H9 (cell line): ENCODE data around the gene MRPS34. TPM values are rescaled to one million over a fixed set of nuclear protein-coding genes. Genes with fewer than 3 reads are reported as not detected.

Experiments used
- DNase-seq: peaks from one replicate; pipeline ENCODE4 v3.0.0-alpha.2; 2017
- H2AFZ ChIP-seq: one replicate; pipeline ENCODE4 v1.6.1; 2013; ENCODE audit warnings: mild to moderate bottlenecking, low read length, control low read depth, moderate library complexity
- H2AK5ac ChIP-seq: 2 replicates; pipeline ENCODE4 v1.6.1; 2013; ENCODE audit warnings: low read length, control low read depth, mixed read lengths; ENCODE audit not compliant: insufficient read length
- H2BK120ac ChIP-seq: one replicate; pipeline ENCODE4 v1.6.1; 2013; ENCODE audit warnings: low read depth, mild to moderate bottlenecking, low read length, control low read depth, inconsistent platforms; ENCODE audit not compliant: poor library complexity, severe bottlenecking
- H2BK12ac ChIP-seq: 2 replicates; pipeline ENCODE4 v1.6.1; 2013; ENCODE audit warnings: low read length, control low read depth, mixed read lengths, low read depth; ENCODE audit not compliant: insufficient read length
- H2BK15ac ChIP-seq: 2 replicates; pipeline ENCODE4 v1.6.1; 2013; ENCODE audit warnings: low read depth, low read length, control low read depth
- H2BK20ac ChIP-seq: one replicate; pipeline ENCODE4 v1.6.1; 2013; ENCODE audit warnings: low read depth, mild to moderate bottlenecking, low read length, control low read depth, inconsistent platforms; ENCODE audit not compliant: poor library complexity, severe bottlenecking
- H2BK5ac ChIP-seq: 2 replicates; pipeline ENCODE4 v1.6.1; 2013; ENCODE audit warnings: low read length, control low read depth, mixed read lengths; ENCODE audit not compliant: insufficient read length
- H3K14ac ChIP-seq: 2 replicates; pipeline ENCODE4 v1.6.1; 2013; ENCODE audit warnings: low read length, control low read depth; ENCODE audit not compliant: insufficient read depth
- H3K18ac ChIP-seq: 2 replicates; pipeline ENCODE4 v1.6.1; 2013; ENCODE audit warnings: low read depth, mild to moderate bottlenecking, mixed read lengths, low read length, control low read depth; ENCODE audit not compliant: insufficient read length
- H3K23ac ChIP-seq: 2 replicates; pipeline ENCODE4 v1.6.1; 2013; ENCODE audit warnings: low read length, control low read depth, mixed read lengths, low read depth; ENCODE audit not compliant: insufficient read length
- H3K23me2 ChIP-seq: 2 replicates; pipeline ENCODE4 v1.6.1; 2013; ENCODE audit warnings: low read depth, mild to moderate bottlenecking, mixed read lengths, low read length, control low read depth; ENCODE audit not compliant: insufficient read length, poor library complexity, severe bottlenecking
- H3K27ac ChIP-seq: 2 replicates; pipeline ENCODE4 v1.5.1; 2013; ENCODE audit warnings: low read length, control low read depth, mixed read lengths, low read depth; ENCODE audit not compliant: insufficient read length
- H3K27me3 ChIP-seq: 2 replicates; pipeline ENCODE4 v1.6.1; 2013; ENCODE audit warnings: low read length, control low read depth, inconsistent platforms; ENCODE audit not compliant: insufficient read depth
- H3K4ac ChIP-seq: 2 replicates; pipeline ENCODE4 v1.6.1; 2013; ENCODE audit warnings: low read depth, mild to moderate bottlenecking, control low read depth, inconsistent platforms, low read length, moderate library complexity
- H3K4me1 ChIP-seq: 2 replicates; pipeline ENCODE4 v1.6.1; 2013; ENCODE audit warnings: low read length, control low read depth, inconsistent platforms; ENCODE audit not compliant: insufficient read depth
- H3K4me2 ChIP-seq: 2 replicates; pipeline ENCODE4 v1.6.1; 2013; ENCODE audit warnings: low read length, control low read depth, mixed read lengths; ENCODE audit not compliant: insufficient read length, insufficient read depth
- H3K56ac ChIP-seq: 2 replicates; pipeline ENCODE4 v1.6.1; 2013; ENCODE audit warnings: low read depth, mild to moderate bottlenecking, mixed read lengths, low read length, control low read depth; ENCODE audit not compliant: insufficient read length
- H3K79me1 ChIP-seq: 2 replicates; pipeline ENCODE4 v1.6.1; 2013; ENCODE audit warnings: low read depth, mild to moderate bottlenecking, moderate library complexity, low read length, control low read depth, inconsistent platforms; ENCODE audit not compliant: insufficient read depth, poor library complexity, severe bottlenecking
- H3K79me2 ChIP-seq: 2 replicates; pipeline ENCODE4 v1.6.1; 2013; ENCODE audit warnings: low read length, control low read depth, inconsistent platforms; ENCODE audit not compliant: insufficient read depth
- H3K9ac ChIP-seq: 2 replicates; pipeline ENCODE4 v1.6.1; 2013; ENCODE audit warnings: low read length, control low read depth, mixed read lengths; ENCODE audit not compliant: insufficient read length; ENCODE audit errors: extremely low read depth
- H3K9me3 ChIP-seq: one replicate; pipeline ENCODE4 v1.6.1; 2013; ENCODE audit warnings: low read depth, low read length, inconsistent platforms; ENCODE audit not compliant: control insufficient read depth
- H3T11ph ChIP-seq: one replicate; pipeline ENCODE4 v1.6.1; 2013; ENCODE audit warnings: mild to moderate bottlenecking, low read length, control low read depth, inconsistent platforms
- H4K20me1 ChIP-seq: one replicate; pipeline ENCODE4 v1.6.1; 2013; ENCODE audit not compliant: control insufficient read depth, insufficient read length, insufficient read depth
- H4K5ac ChIP-seq: 2 replicates; pipeline ENCODE4 v1.6.1; 2013; ENCODE audit warnings: low read depth, mild to moderate bottlenecking, mixed read lengths, low read length, control low read depth; ENCODE audit not compliant: insufficient read length
- H4K8ac ChIP-seq: replicated peaks from 2 replicates; pipeline ENCODE4 v1.6.1; 2013; ENCODE audit warnings: low read length, control low read depth, mixed read lengths, low read depth; ENCODE audit not compliant: insufficient read length
- H4K91ac ChIP-seq: 2 replicates; pipeline ENCODE4 v1.6.1; 2013; ENCODE audit warnings: low read depth, mild to moderate bottlenecking, moderate library complexity, mixed read lengths, low read length, control low read depth; ENCODE audit not compliant: insufficient read length
- H3K27ac Mint-ChIP-seq, 3 experiments: 2 replicates in 2 of 3; 3 replicates in 1 of 3; pipeline ENCODE4 v1.8.0; 2020 to 2021; ENCODE audit warnings: mixed read lengths in 3 of 3, mild to moderate bottlenecking in 1 of 3, moderate library complexity in 1 of 3
- H3K27me3 Mint-ChIP-seq: 2 replicates; pipeline ENCODE4 v1.8.0; 2021; ENCODE audit warnings: low read depth, mild to moderate bottlenecking, moderate library complexity, mixed read lengths
- H3K36me3 Mint-ChIP-seq, 3 experiments: 2 replicates in 2 of 3; 3 replicates in 1 of 3; pipeline ENCODE4 v1.8.0; 2020 to 2021; ENCODE audit warnings: low read depth in 3 of 3, mixed read lengths in 3 of 3; ENCODE audit not compliant: insufficient read depth in 1 of 3
- H3K4me1 Mint-ChIP-seq, 2 experiments: 2 replicates each; pipeline ENCODE4 v1.8.0; 2020; ENCODE audit warnings: mixed read lengths in 2 of 2
- H3K4me3 Mint-ChIP-seq, 2 experiments: 2 replicates in 1 of 2; 3 replicates in 1 of 2; pipeline ENCODE4 v1.8.0; 2020 to 2021; ENCODE audit warnings: mild to moderate bottlenecking in 2 of 2, mixed read lengths in 2 of 2, moderate library complexity in 1 of 2
- H3K9me3 Mint-ChIP-seq, 2 experiments: 2 replicates in 1 of 2; 3 replicates in 1 of 2; pipeline ENCODE4 v1.8.0; 2020; ENCODE audit warnings: mild to moderate bottlenecking in 2 of 2, mixed read lengths in 2 of 2, moderate library complexity in 1 of 2
- CTCF ChIP-seq: fragments of 200-600 bp; sonication (generic); conservative IDR thresholded peaks from 3 replicates; pipeline ENCODE4 v1.8.0; 2021; ENCODE audit warnings: antibody characterized with exemption, mild to moderate bottlenecking
- WGBS: extraction: QIAGEN DNeasy Blood & Tissue Kit; methylation state at CpG from one replicate; pipeline ENCODE4 v1.1.7; 2013; ENCODE audit warnings: missing lambda C conversion rate, low lambda C conversion rate, mixed read lengths; ENCODE audit not compliant: insufficient read length; ENCODE audit errors: extremely low coverage; 5-methylcytosine and 5-hydroxymethylcytosine counted together
- total RNA-seq: library from RNA; stranded (reverse); gene quantifications from 2 replicates; pipeline ENCODE4 v1.2.1, GENCODE V29; 2021

The MRPS34 gene
- total RNA-seq, 1 experiment from 2014 or later = 205 TPM

- no peak overlapping the region for H3K27ac ChIP-seq
- H3K4me1 Mint-ChIP-seq = peaks cover 3 to 7% of the 10 kb centered on the region in 2 experiments
Observed at GRCh38 chr16:1766231-1766630, 6.7 kb downstream of the MRPS34 start.

More at GRCh38 chr16:1766231-1766630, 6.7 kb downstream of the MRPS34 start:
- H3K4me3 Mint-ChIP-seq = no peak overlapping the region
- Histone ChIP-seq H2AK5ac (no peak overlapping the region), H2BK5ac (no peak overlapping the region), H3K27me3 (no peaks in the 10 kb centered on the region), H2BK120ac (no peak overlapping the region), H3K4me1 (no peaks in the 10 kb centered on the region), H3K79me1 (no peaks in the 10 kb centered on the region), H3K23me2 (peaks cover 6% of the 10 kb centered on the region), H2BK12ac (no peak overlapping the region), H4K20me1 (no peaks in the 10 kb centered on the region), H4K91ac (no peak overlapping the region), H3K4ac (no peak overlapping the region), H3K9ac (no peak overlapping the region), H3K14ac (no peak overlapping the region), H3K56ac (no peak overlapping the region), H3K4me2 (no peak overlapping the region), H3K79me2 (no peaks in the 10 kb centered on the region), H3K9me3 (no peaks in the 10 kb centered on the region), H2AFZ (no peak overlapping the region), H4K8ac (no peak overlapping the region), H3K23ac (no peak overlapping the region), H3K18ac (no peak overlapping the region), H2BK15ac (no peak overlapping the region), H3T11ph (no peak overlapping the region), H2BK20ac (no peak overlapping the region), H4K5ac (no peak overlapping the region)
- H3K9me3 Mint-ChIP-seq = no peaks in the 10 kb centered on the region
- no peak for TF ChIP-seq CTCF
- H3K36me3 Mint-ChIP-seq = peaks cover 5 to 37% (median 27%) of the 10 kb centered on the region in 3 experiments; a peak in 6 of 7 replicates
- no peak for DNase-seq
- no peaks in the 10 kb centered on the region; the same call in 1 of the 2 replicates for H3K27me3 Mint-ChIP-seq
- H3K27ac Mint-ChIP-seq = no peak overlapping the region
- WGBS = no CpG with 5 or more reads among the region's 19 CpGs
